COLO668 (cell line): ENCODE results near the gene MCF2L.

Experiments
- DNase-seq: peaks from one replicate; lab custom pipeline; 2025; ENCODE audit not compliant: unreplicated experiment; lab: John Stamatoyannopoulos, UW

Gene MCF2L

GRCh38 chr13:113013878-113014751 lies 45.1 kb downstream of the MCF2L start:
- no peak for DNase-seq

GRCh38 chr13:113014752-113015745 lies 46.0 kb downstream of the MCF2L start:
- no peak for DNase-seq

GRCh38 chr13:113015826-113016525 lies 47.0 kb downstream of the MCF2L start:
- no peak for DNase-seq

- no peak for DNase-seq
Measured at GRCh38 chr13:113016526-113017295, 47.7 kb downstream of the MCF2L start.

GRCh38 chr13:113017506-113018215 lies 48.6 kb downstream of the MCF2L start:
- DNase-seq = no peak

GRCh38 chr13:113018676-113019465 lies 49.9 kb downstream of the MCF2L start:
- DNase-seq = no peak

GRCh38 chr13:113020323-113021080 lies 51.5 kb downstream of the MCF2L start:
- no peak for DNase-seq

GRCh38 chr13:113021391-113021790 lies 52.4 kb downstream of the MCF2L start:
- DNase-seq = no peak

GRCh38 chr13:113021811-113022210 lies 52.8 kb downstream of the MCF2L start:
- DNase-seq = no peak

- DNase-seq = no peak
Measured at GRCh38 chr13:113022391-113022744, 53.4 kb downstream of the MCF2L start.

- peak; percentile 66 for DNase-seq
Measured at GRCh38 chr13:113022745-113023574, 53.9 kb downstream of the MCF2L start.

GRCh38 chr13:113023694-113024430 lies 54.8 kb downstream of the MCF2L start:
- no peak for DNase-seq

GRCh38 chr13:113024466-113024865 lies 55.5 kb downstream of the MCF2L start:
- no peak for DNase-seq

GRCh38 chr13:113026391-113026910 lies 57.4 kb downstream of the MCF2L start:
- no peak for DNase-seq

- DNase-seq = no peak
Measured at GRCh38 chr13:113027095-113027494, 58.1 kb downstream of the MCF2L start.

- no peak for DNase-seq
Measured at GRCh38 chr13:113027566-113027965, 58.6 kb downstream of the MCF2L start.
